GM21786 (cell line): ENCODE results near the gene SLC25A47.
"Not testable (repeated sequence)": the region's sequence is repeated elsewhere in the genome, so short reads cannot be mapped to it uniquely, and the experiment has no call there.

Source experiments
- ATAC-seq: cut with Tn5 transposase; IDR thresholded peaks from one replicate; pipeline ENCODE4 v1.9.1; 2021; ENCODE audit not compliant: unreplicated experiment

The SLC25A47 gene

DNA sequence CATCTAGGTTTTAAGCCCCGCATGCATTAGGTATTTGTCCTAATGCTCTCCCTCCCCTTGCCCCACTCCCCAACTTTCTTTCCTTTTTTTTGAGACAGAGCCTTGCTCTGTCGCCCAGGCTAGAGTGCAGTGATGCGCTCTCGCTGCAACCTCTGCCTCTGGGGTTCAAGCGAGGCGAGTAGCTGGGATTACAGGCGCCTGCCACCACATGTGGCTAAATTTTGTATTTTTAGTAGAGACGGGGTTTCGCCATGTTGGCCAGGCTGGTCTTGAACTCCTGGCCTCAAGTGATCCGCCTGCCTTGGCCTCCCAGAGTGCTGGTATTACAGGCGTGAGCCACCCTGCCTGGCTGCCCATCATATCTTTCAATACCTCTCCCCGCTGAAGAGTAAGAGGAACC lies 19.7 kb downstream of the SLC25A47 start:
- ATAC-seq: not testable (repeated sequence)

- ATAC-seq: not testable (repeated sequence)
Measured at GRCh38 chr14:100344657-100345056, 21.5 kb downstream of the SLC25A47 start.

DNA sequence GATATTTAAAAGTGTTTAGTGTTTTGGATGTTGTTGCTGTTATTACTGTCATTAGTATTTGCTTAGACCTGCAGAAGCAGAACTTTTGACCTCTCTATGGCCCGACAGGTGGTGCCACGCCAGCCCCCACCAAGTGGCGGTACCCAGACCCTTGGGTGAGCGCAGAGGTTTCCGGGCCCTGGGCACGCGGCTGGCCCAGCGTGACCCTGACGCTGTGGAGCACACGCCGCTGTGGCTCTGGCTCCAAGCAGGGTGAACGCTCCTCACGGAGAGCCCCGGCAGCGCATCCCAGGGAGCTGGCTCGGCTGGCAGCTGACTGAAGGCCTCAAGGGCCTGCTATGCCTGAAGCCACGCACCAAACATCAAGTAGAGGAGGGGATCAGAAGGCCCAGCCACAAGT lies 22.6 kb downstream of the SLC25A47 start:
- ATAC-seq: no peak

GRCh38 chr14:100346306-100347091 lies 23.4 kb downstream of the SLC25A47 start:
- no peak for ATAC-seq

GRCh38 chr14:100348253-100348729 lies 25.2 kb downstream of the SLC25A47 start:
- ATAC-seq: no peak

GRCh38 chr14:100348784-100349685 lies 25.9 kb downstream of the SLC25A47 start:
- ATAC-seq: no peak

GRCh38 chr14:100350276-100350926 lies 27.3 kb downstream of the SLC25A47 start:
- no peak for ATAC-seq

GRCh38 chr14:100350986-100351385 lies 27.8 kb downstream of the SLC25A47 start:
- no peak for ATAC-seq

DNA sequence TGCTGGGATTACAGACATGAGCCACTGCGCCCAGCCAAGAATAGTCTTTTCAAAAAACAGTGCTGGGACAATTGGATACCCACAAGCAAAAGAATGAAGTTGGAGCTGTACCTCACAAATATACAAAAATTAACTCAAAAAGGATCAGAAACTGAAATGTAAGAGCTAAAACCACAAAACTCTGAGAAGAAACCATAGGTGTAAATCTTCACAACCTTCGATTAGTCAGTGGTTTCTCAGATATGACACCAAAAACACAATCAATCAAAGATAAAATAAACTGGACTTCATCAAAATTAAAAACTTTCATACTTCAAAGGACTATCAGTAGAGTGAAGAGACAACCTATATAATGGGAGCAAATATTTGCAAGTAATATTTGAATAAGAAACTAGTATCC lies 35.3 kb downstream of the SLC25A47 start:
- no peak for ATAC-seq

GRCh38 chr14:100359111-100359510 lies 36.0 kb downstream of the SLC25A47 start:
- no peak for ATAC-seq

DNA sequence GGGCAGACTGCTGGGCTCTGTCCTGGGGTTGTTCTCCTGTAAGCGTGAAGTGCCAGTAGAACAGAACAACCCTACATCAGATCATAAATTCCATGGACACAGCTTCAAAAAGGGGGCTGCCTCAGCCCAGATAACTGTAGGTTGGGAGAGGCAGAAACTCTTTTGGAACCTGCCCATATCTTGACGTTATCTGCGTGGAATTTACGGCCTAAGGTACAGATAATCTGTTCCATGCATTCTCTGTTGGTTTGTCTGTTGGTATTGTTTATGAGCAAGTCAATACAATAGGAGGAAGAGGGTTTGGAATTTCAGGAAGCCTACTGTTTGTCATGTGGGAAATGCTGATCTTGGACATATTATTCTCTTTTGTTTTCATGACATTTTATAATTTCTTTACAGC lies 36.7 kb downstream of the SLC25A47 start:
- ATAC-seq: no peak

- no peak for ATAC-seq
Measured at GRCh38 chr14:100361626-100362025, 38.5 kb downstream of the SLC25A47 start.

GRCh38 chr14:100362311-100362927 lies 39.3 kb downstream of the SLC25A47 start:
- ATAC-seq: no peak

DNA sequence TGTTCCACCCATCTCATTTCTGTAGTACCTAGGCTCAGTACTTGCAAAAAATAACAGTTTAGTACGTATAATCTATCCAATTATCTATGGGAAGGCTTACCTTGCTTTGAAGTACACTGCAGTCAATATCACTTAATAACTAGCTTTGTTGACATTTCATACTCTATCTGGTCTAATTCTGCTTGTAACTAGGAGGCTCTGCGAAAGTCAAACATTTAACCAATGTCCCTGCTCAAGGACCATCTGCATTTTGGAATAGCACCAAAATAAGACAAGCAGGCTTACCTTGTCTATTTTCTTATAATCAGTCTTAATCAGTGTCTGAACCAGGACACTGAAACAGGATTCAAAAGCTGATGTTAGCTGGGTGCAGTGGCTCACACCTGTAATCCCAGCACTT lies 39.9 kb downstream of the SLC25A47 start:
- ATAC-seq: no peak

- no peak for ATAC-seq
Measured at GRCh38 chr14:100364403-100364802, 41.3 kb downstream of the SLC25A47 start.

GRCh38 chr14:100365741-100366140 lies 42.6 kb downstream of the SLC25A47 start:
- no peak for ATAC-seq

DNA sequence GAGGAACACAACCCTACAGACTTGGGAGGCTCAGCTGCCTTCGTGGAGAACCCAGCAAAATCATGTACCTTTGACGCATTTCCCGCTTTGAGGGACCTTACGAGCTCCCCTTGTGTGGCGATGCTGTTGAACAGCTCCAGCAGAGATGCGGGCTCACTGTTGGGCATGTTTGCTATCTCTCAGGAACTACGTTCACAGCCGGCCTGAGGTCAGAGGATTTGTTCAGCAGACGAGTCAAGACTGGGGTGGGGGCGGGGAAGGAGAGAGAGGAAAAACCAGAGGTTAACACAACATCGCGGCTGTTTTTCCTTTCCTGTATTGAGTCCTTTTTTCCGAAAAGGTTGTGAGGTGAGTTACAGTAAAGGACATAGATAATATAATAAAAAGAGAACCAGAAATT lies 45.9 kb downstream of the SLC25A47 start:
- no peak for ATAC-seq

DNA sequence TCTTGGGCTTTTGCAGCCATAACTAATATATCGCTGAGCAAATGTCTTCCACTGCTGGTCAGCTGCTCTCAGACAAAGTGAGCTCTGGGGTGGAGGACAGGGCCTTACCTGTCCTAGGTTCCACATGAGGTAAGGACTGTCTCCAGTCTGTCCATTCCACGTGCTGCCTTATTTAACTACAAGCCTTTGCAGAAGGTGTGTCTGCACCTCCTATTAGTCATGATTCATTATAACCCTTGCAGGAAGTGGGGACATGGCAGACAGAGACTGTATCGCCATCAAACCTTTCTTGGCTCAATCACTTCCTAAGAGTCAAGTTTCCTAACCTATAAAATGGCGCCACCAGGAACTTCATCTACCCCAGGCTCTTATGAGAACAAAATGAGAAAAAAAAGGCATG lies 46.9 kb downstream of the SLC25A47 start:
- ATAC-seq: no peak

GRCh38 chr14:100371773-100372172 lies 48.6 kb downstream of the SLC25A47 start:
- ATAC-seq: no peak

DNA sequence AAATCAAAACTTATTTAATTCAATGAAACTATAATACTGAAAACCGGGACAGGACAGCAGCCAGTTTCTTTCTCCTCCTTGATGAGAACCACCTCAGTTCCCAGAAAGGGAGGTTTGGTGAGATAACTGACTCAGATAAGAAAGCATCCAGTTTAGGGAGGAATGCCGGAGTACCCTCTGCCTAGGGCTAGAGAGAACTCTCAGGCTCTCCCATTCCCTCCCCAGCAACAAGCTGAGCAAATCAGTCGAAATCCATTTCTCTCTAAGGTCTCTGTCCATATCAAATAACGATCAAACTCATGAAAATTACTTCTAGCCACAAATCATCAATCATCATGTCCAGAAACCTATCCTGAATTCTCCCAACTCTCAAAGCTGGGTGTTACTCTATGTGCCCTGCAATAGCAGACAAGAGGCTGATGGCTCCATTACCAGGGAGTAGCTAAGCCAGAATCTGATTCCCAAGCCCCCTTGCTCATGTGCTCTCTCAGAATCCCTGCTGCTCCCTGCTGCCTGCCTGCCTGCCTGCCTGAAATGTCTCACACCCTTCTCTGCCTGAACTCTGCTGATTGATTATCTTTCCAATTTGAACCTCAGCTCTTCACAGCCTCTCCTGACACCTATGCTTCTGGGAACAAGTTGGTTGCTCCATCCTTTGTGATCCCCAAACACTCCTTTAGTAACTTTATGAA lies 49.4 kb downstream of the SLC25A47 start:
- no peak for ATAC-seq
